Subcutaneous abdominal adipose tissue (tissue), 5 donors: ENCODE results near the gene GPLD1.
A peak's percentile ranks its signal among the peaks of the same experiment; 100 is the strongest.

Experiments used
- H3K27ac ChIP-seq: one replicate; pipeline ENCODE4 v1.7.0; 2013; ENCODE audit warnings: low read depth, mild to moderate bottlenecking, inconsistent platforms, low read length, moderate library complexity
- H3K27me3 ChIP-seq, 5 donors: one replicate each; pipeline ENCODE4 v1.7.0; 2013; ENCODE audit warnings: low read length in 5 of 5, inconsistent platforms in 1 of 5; ENCODE audit not compliant: control insufficient read depth in 5 of 5, insufficient read depth in 4 of 5
- H3K36me3 ChIP-seq, 5 donors: one replicate each; pipeline ENCODE4 v1.7.0; 2013; ENCODE audit warnings: low read length in 5 of 5; ENCODE audit not compliant: control insufficient read depth in 5 of 5, insufficient read depth in 5 of 5
- H3K4me1 ChIP-seq, 5 donors: one replicate each; pipeline ENCODE4 v1.7.0; 2013; ENCODE audit warnings: low read length in 5 of 5, mild to moderate bottlenecking in 3 of 5, moderate library complexity in 1 of 5; ENCODE audit not compliant: control insufficient read depth in 5 of 5, insufficient read depth in 5 of 5
- H3K4me3 ChIP-seq, 5 donors: one replicate each; pipeline ENCODE4 v1.7.0; 2013; ENCODE audit warnings: low read length in 5 of 5, low read depth in 1 of 5
- H3K9ac ChIP-seq, 5 donors: one replicate each; pipeline ENCODE4 v1.7.0; 2013; ENCODE audit warnings: low read length in 5 of 5, mild to moderate bottlenecking in 4 of 5, moderate library complexity in 3 of 5
- H3K9me3 ChIP-seq, 5 donors: one replicate each; pipeline ENCODE4 v1.7.0; 2013; ENCODE audit warnings: low read length in 5 of 5; ENCODE audit not compliant: control insufficient read depth in 5 of 5
- donor health status: healthy.
- donor health status: healthy.
- donor health status: healthy.
- donor health status: healthy.
- donor health status: healthy.

The GPLD1 gene

GRCh38 chr6:24486065-24486464 lies 3.3 kb downstream of the GPLD1 start:
- no peaks in the 10 kb centered on the region for H3K9me3 ChIP-seq
- no peak overlapping the region for H3K27ac ChIP-seq
- H3K9ac ChIP-seq, result no peak overlapping the region
- H3K27me3 ChIP-seq, result peaks cover 0 to 3% (median 0%) of the 10 kb centered on the region in 5 donors
- no peaks in the 10 kb centered on the region for H3K36me3 ChIP-seq
- peaks cover 0 to 25% (median 9%) of the 10 kb centered on the region in 5 donors for H3K4me1 ChIP-seq
- no peak overlapping the region for H3K4me3 ChIP-seq

GRCh38 chr6:24484657-24485323 lies 4.6 kb downstream of the GPLD1 start:
- peaks cover 0 to 1% (median 0%) of the 10 kb centered on the region in 5 donors for H3K27me3 ChIP-seq
- H3K4me1 ChIP-seq, result peaks cover 0 to 18% (median 9%) of the 10 kb centered on the region in 5 donors
- H3K9me3 ChIP-seq, result no peaks in the 10 kb centered on the region
- no peak overlapping the region for H3K4me3 ChIP-seq
- no peak overlapping the region for H3K27ac ChIP-seq
- H3K36me3 ChIP-seq, result no peaks in the 10 kb centered on the region
- H3K9ac ChIP-seq, result peak overlapping the region in 1 of 5 donors; percentile 20

- H3K4me3 ChIP-seq, result no peak overlapping the region
- no peaks in the 10 kb centered on the region for H3K9me3 ChIP-seq
- no peak overlapping the region for H3K27ac ChIP-seq
- no peak overlapping the region for H3K9ac ChIP-seq
- H3K4me1 ChIP-seq, result peaks cover 0 to 13% (median 1%) of the 10 kb centered on the region in 5 donors
- no peaks in the 10 kb centered on the region for H3K36me3 ChIP-seq
- no peaks in the 10 kb centered on the region for H3K27me3 ChIP-seq
These were observed 7.9 kb downstream of the GPLD1 start for GRCh38 chr6:24481449-24481848.

GRCh38 chr6:24480705-24481104 lies 8.7 kb downstream of the GPLD1 start:
- Histone ChIP-seq H3K4me1 (peaks cover 0 to 16% (median 8%) of the 10 kb centered on the region in 5 donors), H3K36me3 (no peaks in the 10 kb centered on the region), H3K27ac (no peak overlapping the region), H3K9me3 (no peaks in the 10 kb centered on the region), H3K9ac (no peak overlapping the region), H3K4me3 (no peak overlapping the region), H3K27me3 (no peaks in the 10 kb centered on the region)

GRCh38 chr6:24478903-24479302 lies 10.5 kb downstream of the GPLD1 start:
- no peaks in the 10 kb centered on the region for H3K27me3 ChIP-seq
- H3K36me3 ChIP-seq, result no peaks in the 10 kb centered on the region

GRCh38 chr6:24477070-24477469 lies 12.3 kb downstream of the GPLD1 start:
- H3K36me3 ChIP-seq, result no peaks in the 10 kb centered on the region
- peak overlapping the region in 1 of 5 donors; percentile 60 for H3K9ac ChIP-seq
- no peaks in the 10 kb centered on the region for H3K27me3 ChIP-seq
- no peak overlapping the region for H3K4me3 ChIP-seq
- H3K9me3 ChIP-seq, result no peaks in the 10 kb centered on the region
- H3K4me1 ChIP-seq, result peaks cover 0 to 13% (median 8%) of the 10 kb centered on the region in 5 donors
- peak overlapping the region; percentile 73 for H3K27ac ChIP-seq

More at GRCh38 chr6:24478903-24479302, 10.5 kb downstream of the GPLD1 start:
- Histone ChIP-seq H3K9me3 (no peaks in the 10 kb centered on the region), H3K4me1 (peaks cover 0 to 10% (median 8%) of the 10 kb centered on the region in 5 donors), H3K9ac (no peak overlapping the region), H3K27ac (no peak overlapping the region), H3K4me3 (no peak overlapping the region)

- H3K9me3 ChIP-seq, result no peaks in the 10 kb centered on the region
- peak overlapping the region in 1 of 5 donors; percentile 60 for H3K9ac ChIP-seq
- no peak overlapping the region for H3K4me3 ChIP-seq
- H3K4me1 ChIP-seq, result peaks cover 0 to 13% (median 8%) of the 10 kb centered on the region in 5 donors
- H3K36me3 ChIP-seq, result no peaks in the 10 kb centered on the region
- H3K27ac ChIP-seq, result peak overlapping the region; percentile 73
- no peaks in the 10 kb centered on the region for H3K27me3 ChIP-seq
These were observed 12.7 kb downstream of the GPLD1 start for GRCh38 chr6:24476631-24477030.

- H3K4me1 ChIP-seq, result peaks cover 0 to 12% (median 8%) of the 10 kb centered on the region in 5 donors
- no peaks in the 10 kb centered on the region for H3K27me3 ChIP-seq
- H3K36me3 ChIP-seq, result no peaks in the 10 kb centered on the region
- H3K9me3 ChIP-seq, result no peaks in the 10 kb centered on the region
- H3K9ac ChIP-seq, result no peak overlapping the region
- peak overlapping the region; percentile 43 for H3K27ac ChIP-seq
- H3K4me3 ChIP-seq, result no peak overlapping the region
These were observed 17.2 kb downstream of the GPLD1 start for GRCh38 chr6:24472181-24472580.

GRCh38 chr6:24469811-24470210 lies 19.6 kb downstream of the GPLD1 start:
- H3K9ac ChIP-seq, result no peak overlapping the region
- no peak overlapping the region for H3K27ac ChIP-seq
- no peaks in the 10 kb centered on the region for H3K36me3 ChIP-seq
- no peaks in the 10 kb centered on the region for H3K9me3 ChIP-seq
- no peak overlapping the region for H3K4me3 ChIP-seq
- no peaks in the 10 kb centered on the region for H3K27me3 ChIP-seq
- peaks cover 0 to 4% (median 0%) of the 10 kb centered on the region in 5 donors for H3K4me1 ChIP-seq

GRCh38 chr6:24464253-24465038 lies 24.9 kb downstream of the GPLD1 start:
- H3K9me3 ChIP-seq, result no peaks in the 10 kb centered on the region
- H3K27me3 ChIP-seq, result no peaks in the 10 kb centered on the region
- H3K27ac ChIP-seq, result no peak overlapping the region
- no peak overlapping the region for H3K4me3 ChIP-seq
- H3K4me1 ChIP-seq, result peaks cover 0 to 8% (median 0%) of the 10 kb centered on the region in 5 donors
- H3K36me3 ChIP-seq, result no peaks in the 10 kb centered on the region
- no peak overlapping the region for H3K9ac ChIP-seq
